ENCODE measurements around the gene IKZF3.

GRCh38 chr17:39899215-39899614 lies 35.1 kb upstream of the IKZF3 start:
- TF ChIP-seq CTCF (IDR thresholded peaks at IDR 0.05) (no peak), POLR2A (IDR thresholded peaks at IDR 0.05) (no peak)
